H54 (cell line): ENCODE results near the gene ISG15.
"Not testable (repeated sequence)": the region's sequence is repeated elsewhere in the genome, so short reads cannot be mapped to it uniquely, and the experiment has no call there.

Experiments
- DNase-seq: peaks from one replicate; pipeline ENCODE4 v3.0.0; 2011; ENCODE audit warnings: low spot score, mixed read lengths; ENCODE audit not compliant: insufficient read length
- FAIRE-seq: peaks from 3 replicates; lab custom pipeline; 2011; peaks lifted over from hg19 to GRCh38; lab: Jason Lieb, UNC
- POLR2A ChIP-seq: IDR thresholded peaks from 2 replicates; pipeline ENCODE4 v1.6.1; 2011; ENCODE audit warnings: low read depth, mild to moderate bottlenecking, low read length

The ISG15 gene

GRCh38 chr1:1020000-1020404, 6.7 kb downstream of the ISG15 start, which contains the start of gene AGRN:
TSS of gene AGRN (plus strand) at chr1:1020120. CDS start at chr1:1020173, 53 bp downstream.
- DNase-seq (no peak), FAIRE-seq (no peak)
- peak; percentile 61 for TF ChIP-seq POLR2A

- no peak for DNase-seq
- FAIRE-seq, result no peak
- TF ChIP-seq POLR2A, result no peak
These were observed 7.2 kb downstream of the ISG15 start for GRCh38 chr1:1020415-1021009.

- FAIRE-seq, result peak; percentile 61
- DNase-seq, result peak; percentile 76
- TF ChIP-seq POLR2A, result 0 out of 2 replicates have a peak, but pooled peaks have one; percentile 30
These were observed 8.0 kb downstream of the ISG15 start for GRCh38 chr1:1021010-1021919.

- no peak for TF ChIP-seq POLR2A
- FAIRE-seq (peak; percentile 50), DNase-seq (peak; percentile 79)
These were observed 8.6 kb downstream of the ISG15 start for GRCh38 chr1:1021920-1022259.

GRCh38 chr1:1022302-1023009, 9.2 kb downstream of the ISG15 start:
- FAIRE-seq (no peak), DNase-seq (no peak)
- no peak for TF ChIP-seq POLR2A

GRCh38 chr1:1023700-1024099, 10.4 kb downstream of the ISG15 start:
- DNase-seq (no peak), FAIRE-seq (no peak)
- TF ChIP-seq POLR2A, result no peak

GRCh38 chr1:1024149-1024770, 11.0 kb downstream of the ISG15 start:
- no peak for TF ChIP-seq POLR2A
- FAIRE-seq, result no peak
- no peak for DNase-seq

GRCh38 chr1:1024771-1025699, 11.7 kb downstream of the ISG15 start:
- no peak for TF ChIP-seq POLR2A
- no peak for FAIRE-seq
- peak; percentile 66 for DNase-seq

- DNase-seq (no peak), FAIRE-seq (no peak)
- TF ChIP-seq POLR2A, result no peak
These were observed 12.4 kb downstream of the ISG15 start for GRCh38 chr1:1025730-1026129.

- no peak for FAIRE-seq
- TF ChIP-seq POLR2A, result no peak
- no peak for DNase-seq
These were observed 13.5 kb downstream of the ISG15 start for GRCh38 chr1:1026599-1027413.

- FAIRE-seq, result no peak
- TF ChIP-seq POLR2A, result no peak
- no peak for DNase-seq
These were observed 14.5 kb downstream of the ISG15 start for GRCh38 chr1:1027791-1028190.

GRCh38 chr1:1030867-1031658, 17.8 kb downstream of the ISG15 start:
- not testable (repeated sequence) for FAIRE-seq, DNase-seq
